K562 (cell line): ENCODE data around the gene NDUFB5. TPM values are rescaled to one million over a fixed set of nuclear protein-coding genes. Genes with fewer than 3 reads are reported as not detected.

Source experiments
- ATAC-seq: fragments of 200-7000 bp; cut with Tn5 transposase; 3 replicates; pipeline ENCODE4 v1.9.1; 2020; ENCODE audit warnings: moderate library complexity
- BruUV-seq: library from RNA; stranded (reverse); fragments of 400-500 nt; replicated peaks from 2 replicates; lab custom pipeline; 2021; lab: Mats Ljungman, UMichigan
- CTCF ChIA-PET: fragments of 300-600 bp; formaldehyde crosslinking; extraction: SDS; loops from one replicate; lab custom pipeline; 2021; ENCODE audit warnings: low intra/inter-chr PET ratio; lab: Yijun Ruan, JAX
- POLR2A ChIA-PET: fragments of 300-600, 350-650 bp; sonication (Branson Sonifier 250); formaldehyde crosslinking; extraction: SDS; loops from one replicate; lab custom pipeline; 2021; ENCODE audit warnings: antibody characterized with exemption, inconsistent platforms; lab: Yijun Ruan, JAX
- DNase-seq, 4 experiments: peaks; one replicate each; pipeline versions ENCODE4 v3.0.0 to v3.0.0-alpha.2; 2011 to 2018; ENCODE audit warnings: low spot score in 3 of 4, mixed read lengths in 3 of 4; ENCODE audit errors: extremely low read depth in 1 of 4
- FAIRE-seq: peaks from 2 replicates; lab custom pipeline; 2011; peaks lifted over from hg19 to GRCh38; lab: Jason Lieb, UNC
- H2AFZ ChIP-seq: 2 replicates; pipeline ENCODE4 v1.6.0; 2011; ENCODE audit warnings: low read depth, low read length, control low read depth, inconsistent platforms
- H3K27ac ChIP-seq: fragments of 200-600 bp; 3 replicates; pipeline ENCODE4 v1.8.0; 2011; ENCODE audit warnings: low read depth, mild to moderate bottlenecking, control low read depth, inconsistent platforms, low read length, moderate library complexity, mixed read lengths; ENCODE audit errors: extremely low read depth
- H3K27me3 ChIP-seq, 2 experiments: fragments of 300-600 bp in 1 of 2; 2 replicates in 1 of 2; 3 replicates in 1 of 2; pipeline versions ENCODE4 v1.6.0 to v1.8.0; 2011; ENCODE audit warnings: inconsistent platforms in 2 of 2, low read length in 2 of 2, mild to moderate bottlenecking in 1 of 2, mixed read lengths in 1 of 2, moderate library complexity in 1 of 2; ENCODE audit not compliant: control insufficient read depth in 2 of 2, insufficient read depth in 2 of 2
- H3K36me3 ChIP-seq: fragments of 300-600 bp; 3 replicates; pipeline ENCODE4 v1.8.0; 2011; ENCODE audit warnings: mild to moderate bottlenecking, low read length, inconsistent platforms; ENCODE audit not compliant: control insufficient read depth, insufficient read depth
- H3K4me1 ChIP-seq, 2 experiments: fragments of 200-600 bp in 1 of 2; replicated peaks in 1 of 2; 2 replicates in 1 of 2; 3 replicates in 1 of 2; pipeline versions ENCODE4 v1.5.1 to v1.8.0; 2011; ENCODE audit warnings: inconsistent platforms in 2 of 2, low read length in 2 of 2, mild to moderate bottlenecking in 1 of 2, mixed read lengths in 1 of 2, moderate library complexity in 1 of 2; ENCODE audit not compliant: control insufficient read depth in 2 of 2, insufficient read depth in 2 of 2
- H3K4me2 ChIP-seq: 2 replicates; pipeline ENCODE4 v1.6.1; 2011; ENCODE audit warnings: low read length, control low read depth, inconsistent platforms, mixed read lengths; ENCODE audit not compliant: insufficient read depth
- H3K4me3 ChIP-seq: fragments of 200-600 bp; sonication (generic), shearing (Covaris generic); 2 replicates; pipeline ENCODE4 v1.5.1; 2016; ENCODE audit warnings: control low read depth, inconsistent platforms
- H3K79me2 ChIP-seq: fragments of 200-600 bp; 3 replicates; pipeline ENCODE4 v1.8.0; 2011; ENCODE audit warnings: low read length, inconsistent platforms; ENCODE audit not compliant: control insufficient read depth, insufficient read depth
- H3K9ac ChIP-seq, 2 experiments: 2 replicates each; pipeline versions ENCODE4 v1.6.0 to v1.6.1; 2011; ENCODE audit warnings: low read depth in 2 of 2, low read length in 2 of 2, control low read depth in 1 of 2, inconsistent platforms in 1 of 2, mild to moderate bottlenecking in 1 of 2, mixed read lengths in 1 of 2; ENCODE audit not compliant: insufficient read depth in 1 of 2
- H3K9me1 ChIP-seq: one replicate; pipeline ENCODE4 v1.6.0; 2011; ENCODE audit warnings: inconsistent platforms, mild to moderate bottlenecking, low read length, moderate library complexity; ENCODE audit not compliant: control insufficient read depth, insufficient read depth
- H3K9me3 ChIP-seq: replicated peaks from 2 replicates; pipeline ENCODE4 v1.5.1; 2011; ENCODE audit warnings: low read depth, low read length, inconsistent platforms; ENCODE audit not compliant: control insufficient read depth, insufficient read depth
- H4K20me1 ChIP-seq: replicated peaks from 2 replicates; pipeline ENCODE4 v1.6.1; 2011; ENCODE audit warnings: low read length, inconsistent platforms, mixed read lengths; ENCODE audit not compliant: control insufficient read depth, insufficient read depth
- BRD9 ChIP-seq: fragments of 450-650 bp; IDR thresholded peaks from 2 replicates; pipeline ENCODE4 v1.6.1; 2018; ENCODE audit warnings: low read depth; ENCODE audit not compliant: partially characterized antibody
- CBFA2T3 ChIP-seq: fragments of 450-650 bp; IDR thresholded peaks from 2 replicates; pipeline ENCODE4 v1.6.1; 2017
- DPF2 ChIP-seq: fragments of 450-650 bp; IDR thresholded peaks from 2 replicates; pipeline ENCODE4 v1.6.1; 2016
- HINFP ChIP-seq: fragments of 450-650 bp; conservative IDR thresholded peaks from 2 replicates; pipeline ENCODE4 v1.6.1; 2016; ENCODE audit warnings: missing genetic modification characterization, low read depth, mild to moderate bottlenecking, control low read depth, missing compliant biosample characterization
- PCBP1 ChIP-seq: fragments of 200-400 bp; formaldehyde crosslinking; IDR thresholded peaks from 2 replicates; pipeline ENCODE4 v1.6.1; 2018; ENCODE audit warnings: mild to moderate bottlenecking, low read depth, low read length; ENCODE audit not compliant: poor library complexity, severe bottlenecking
- SMARCB1 ChIP-seq: IDR thresholded peaks from 2 replicates; pipeline ENCODE4 v1.6.1; 2011; ENCODE audit warnings: improper control_type of control experiment, low read depth; ENCODE audit not compliant: insufficient read length
- SPI1 ChIP-seq: IDR thresholded peaks from 2 replicates; pipeline ENCODE4 v1.6.1; 2011; ENCODE audit warnings: low read depth, low read length, control low read depth, borderline replicate concordance
- STAT5A ChIP-seq: IDR thresholded peaks from 2 replicates; pipeline ENCODE4 v1.6.1; 2012; ENCODE audit warnings: low read length, inconsistent platforms, borderline replicate concordance
- ZBTB7A ChIP-seq: IDR thresholded peaks from 2 replicates; pipeline ENCODE4 v1.6.1; 2011; ENCODE audit warnings: low read depth, mild to moderate bottlenecking, low read length, moderate library complexity, borderline replicate concordance; ENCODE audit not compliant: control insufficient read depth
- ZFP91 ChIP-seq: sonication (generic); formaldehyde crosslinking; IDR thresholded peaks from 2 replicates; pipeline ENCODE4 v1.8.0; 2022; ENCODE audit warnings: mild to moderate bottlenecking, missing genetic modification reagents
- WGBS: fragments of 100-300 bp; shearing (Covaris generic); methylation state at CpG from one replicate; pipeline ENCODE4 v1.1.6; 2016; ENCODE audit warnings: low coverage, mixed read lengths; ENCODE audit not compliant: insufficient coverage; ENCODE audit errors: missing lambda C conversion rate; 5-methylcytosine and 5-hydroxymethylcytosine counted together
- in situ Hi-C: fragments of 300-500 bp; cut with MboI; formaldehyde crosslinking; loops from 4 replicates; pipeline ENCODE4 v1.15.0; 2018; ENCODE audit warnings: inconsistent platforms, mixed read lengths
- intact Hi-C: fragments of 100-400 bp; cut with micrococcal nuclease; formaldehyde crosslinking; loops from 2 replicates; pipeline ENCODE4 v1.14.2; 2022
- polyA plus RNA-seq, 8 experiments: library from polyadenylated mRNA; depleted of rRNA in 4 of 8; stranded (reverse) in 5 of 8; unstranded in 3 of 8; fragments of >200 nt; fragmentation: Nextera tagmentation in 2 of 8; fragmentation: Illumina TruSeq in 1 of 8; extraction: Ambion mirVana in 2 of 8; extraction: Trizol in 1 of 8; gene quantifications; 2 replicates each; pipeline versions ENCODE4 v1.2.1 to v1.2.3, GENCODE V29; 2011 to 2014; ENCODE audit warnings: inconsistent platforms in 1 of 8, missing spikeins in 1 of 8
- total RNA-seq, 7 experiments: library from RNA; depleted of rRNA in 6 of 7; stranded (reverse); fragments of >200 nt in 6 of 7; fragmentation: Illumina TruSeq in 2 of 7; extraction: Trizol in 2 of 7; gene quantifications; 2 replicates each; pipeline versions ENCODE4 v1.2.1 to v1.2.3, GENCODE V29; 2011 to 2021; ENCODE audit warnings: low replicate concordance in 1 of 7

The NDUFB5 gene
- total and polyA plus RNA-seq, 9 of the 15 experiments (the other 6 are each of a cell fraction or from before 2014, with no cell fraction given): 128 to 466 (median 176) TPM

DNA sequence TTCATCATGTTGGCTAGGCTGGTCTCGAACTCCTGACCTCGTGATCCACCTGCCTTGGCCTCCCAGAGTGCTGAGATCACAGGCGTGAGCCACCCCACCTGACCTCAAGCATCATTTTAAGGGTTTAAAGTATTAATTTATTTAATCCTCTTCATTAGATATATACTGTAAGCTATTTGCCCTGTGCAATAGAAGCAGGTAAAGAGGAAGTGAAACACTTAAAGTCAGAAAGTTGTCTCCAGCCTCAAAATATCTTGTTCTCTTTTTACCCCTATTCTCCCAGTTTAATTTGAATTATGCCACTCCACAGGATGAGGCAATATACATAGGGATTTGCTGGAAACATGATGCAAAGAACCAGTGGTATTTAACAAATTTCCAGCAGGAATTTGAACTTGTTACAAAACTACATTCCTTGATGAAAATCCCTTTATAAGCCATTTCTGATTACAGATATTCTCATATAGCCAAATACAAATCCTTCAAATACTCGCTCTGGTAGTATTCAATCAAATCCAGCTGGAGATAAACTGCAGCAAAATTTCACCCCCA lies 2.0 kb downstream of the NDUFB5 start:
- TF ChIP-seq SPI1: peak; percentile 35; the same call in 1 of the 2 replicates
- no peak for TF ChIP-seq PCBP1
- ChIA-PET POLR2A (interaction anchor here (1.0 to 1.7 kb wide), 2 partner anchors 9 to 23 kb away, joined by 3 to 7 read pairs; no protein-coding TSS in a partner anchor), CTCF (no interaction called here)
- H3K36me3 ChIP-seq: peaks cover 61% of the 10 kb centered on the region
- H4K20me1 ChIP-seq: no peaks in the 10 kb centered on the region
- no peak overlapping the region for H3K27ac ChIP-seq
- DNase-seq (no peak), ATAC-seq (no peak), FAIRE-seq (no peak)
- peaks cover 95% of the 10 kb centered on the region for H3K79me2 ChIP-seq
- 93% methylated on average over 4 of the region's 4 CpGs for WGBS
- no peaks in the 10 kb centered on the region for H3K27me3 ChIP-seq
- no peak overlapping the region for H3K4me2 ChIP-seq
- H2AFZ ChIP-seq: no peak overlapping the region
- no peak overlapping the region for H3K4me3 ChIP-seq
- H3K4me1 ChIP-seq: peaks cover 10 to 29% of the 10 kb centered on the region in 2 experiments; a peak in 4 of 5 replicates
- BruUV-seq: no TSS peak
- H3K9me1 ChIP-seq: no peaks in the 10 kb centered on the region
- no peak overlapping the region for H3K9ac ChIP-seq
- intact Hi-C loops: no loop called here
- H3K9me3 ChIP-seq: no peaks in the 10 kb centered on the region
- in situ Hi-C loops: no loop called here

GRCh38 chr3:179608931-179609720 lies 4.5 kb downstream of the NDUFB5 start:
- no peak overlapping the region for H3K9ac ChIP-seq
- no peaks in the 10 kb centered on the region for H3K9me3 ChIP-seq
- H2AFZ ChIP-seq: no peak overlapping the region
- peaks cover 11 to 44% of the 10 kb centered on the region in 2 experiments; a peak in 4 of 5 replicates for H3K4me1 ChIP-seq
- in situ Hi-C loops (no loop called here), intact Hi-C loops (no loop called here)
- no peak for FAIRE-seq
- H3K4me2 ChIP-seq: peak overlapping the region; percentile 45
- peak; percentile 5; the same call in 2 of the 3 replicates for ATAC-seq
- 8% methylated on average over 6 of the region's 6 CpGs for WGBS
- H4K20me1 ChIP-seq: no peaks in the 10 kb centered on the region
- no TSS peak for BruUV-seq
- peak in 1 of 4 experiments; percentile 38 for DNase-seq
- no peak overlapping the region for H3K4me3 ChIP-seq
- H3K27me3 ChIP-seq: no peaks in the 10 kb centered on the region
- ChIA-PET CTCF (no interaction called here), POLR2A (no interaction called here)
- H3K36me3 ChIP-seq: peaks cover 65% of the 10 kb centered on the region
- H3K27ac ChIP-seq: peak overlapping the region; percentile 44; the same call in 2 of the 3 replicates
- H3K79me2 ChIP-seq: peaks cover 90% of the 10 kb centered on the region
- H3K9me1 ChIP-seq: no peaks in the 10 kb centered on the region
- TF ChIP-seq ZBTB7A (0 out of 2 replicates have a peak, but pooled peaks have one; percentile 21), DPF2 (0 out of 2 replicates have a peak, but pooled peaks have one; percentile 29), ZFP91 (peak; percentile 71; the same call in 1 of the 2 replicates), STAT5A (0 out of 2 replicates have a peak, but pooled peaks have one; percentile 9), SMARCB1 (peak; percentile 47), HINFP (tag) (no peak), BRD9 (no peak), CBFA2T3 (peak; percentile 37; the same call in 1 of the 2 replicates)
